Vagina (tissue), 2 donors: ENCODE data around the gene NAV2. TPM values are rescaled to one million over a fixed set of nuclear protein-coding genes. Genes with fewer than 3 reads are reported as not detected.

Source experiments
- DNase-seq, 2 donors: peaks; one replicate each; pipeline ENCODE4 v3.0.0-alpha.2; 2017; ENCODE audit errors: extremely low spot score in 2 of 2
- H3K27ac ChIP-seq: fragments of 200-600 bp; sonication (generic); one replicate; pipeline ENCODE4 v1.5.1; 2019
- H3K27me3 ChIP-seq: fragments of 200-600 bp; sonication (generic); one replicate; pipeline ENCODE4 v1.5.1; 2019
- H3K36me3 ChIP-seq, 2 donors: fragments of 200-600 bp; sonication (generic); one replicate each; pipeline ENCODE4 v1.5.1; 2017 to 2019
- H3K4me1 ChIP-seq: fragments of 200-600 bp; sonication (generic); one replicate; pipeline ENCODE4 v1.5.1; 2019
- H3K4me3 ChIP-seq, 2 donors: fragments of 200-600 bp; sonication (generic); 1 replicate in 1 of 2; 2 replicates in 1 of 2; pipeline ENCODE4 v1.5.1; 2016 to 2019
- H3K9me3 ChIP-seq: fragments of 200-600 bp; sonication (generic); one replicate; pipeline ENCODE4 v1.5.1; 2019
- POLR2A ChIP-seq, 2 donors: fragments of 450-650 bp; IDR thresholded peaks; one replicate each; pipeline ENCODE4 v1.6.1; 2017; ENCODE audit warnings: antibody characterized with exemption in 2 of 2, mild to moderate bottlenecking in 2 of 2, moderate library complexity in 2 of 2
- POLR2AphosphoS5 ChIP-seq, 2 donors: sonication (generic); formaldehyde crosslinking; IDR thresholded peaks; one replicate each; pipeline ENCODE4 v1.9.0; 2017; ENCODE audit warnings: antibody characterized with exemption in 2 of 2, mild to moderate bottlenecking in 2 of 2, low read depth in 1 of 2; ENCODE audit not compliant: insufficient read depth in 1 of 2
- intact Hi-C: fragments of 100-400 bp; cut with DNase I; formaldehyde crosslinking; loops from one replicate; pipeline ENCODE4 v1.15.1; 2023
- total RNA-seq: library from RNA; depleted of rRNA; stranded (reverse); fragments of >200 nt; gene quantifications from one replicate; pipeline ENCODE4 v1.2.3, GENCODE V29; 2016
- TF ChIP-seq, protein P1 (sequence below), 3 experiments: fragments of 450-650 bp in 2 of 3; fragments of 200-600 bp in 1 of 3; sonication (generic) in 1 of 3; IDR thresholded peaks; one replicate each; pipeline ENCODE4 v1.5.1; 2017 to 2019; ENCODE audit warnings: antibody characterized with exemption in 3 of 3, mild to moderate bottlenecking in 2 of 3, moderate library complexity in 2 of 3

NAV2 gene
- total RNA-seq, 1 donor from 2014 or later: 25.3 TPM

DNA sequence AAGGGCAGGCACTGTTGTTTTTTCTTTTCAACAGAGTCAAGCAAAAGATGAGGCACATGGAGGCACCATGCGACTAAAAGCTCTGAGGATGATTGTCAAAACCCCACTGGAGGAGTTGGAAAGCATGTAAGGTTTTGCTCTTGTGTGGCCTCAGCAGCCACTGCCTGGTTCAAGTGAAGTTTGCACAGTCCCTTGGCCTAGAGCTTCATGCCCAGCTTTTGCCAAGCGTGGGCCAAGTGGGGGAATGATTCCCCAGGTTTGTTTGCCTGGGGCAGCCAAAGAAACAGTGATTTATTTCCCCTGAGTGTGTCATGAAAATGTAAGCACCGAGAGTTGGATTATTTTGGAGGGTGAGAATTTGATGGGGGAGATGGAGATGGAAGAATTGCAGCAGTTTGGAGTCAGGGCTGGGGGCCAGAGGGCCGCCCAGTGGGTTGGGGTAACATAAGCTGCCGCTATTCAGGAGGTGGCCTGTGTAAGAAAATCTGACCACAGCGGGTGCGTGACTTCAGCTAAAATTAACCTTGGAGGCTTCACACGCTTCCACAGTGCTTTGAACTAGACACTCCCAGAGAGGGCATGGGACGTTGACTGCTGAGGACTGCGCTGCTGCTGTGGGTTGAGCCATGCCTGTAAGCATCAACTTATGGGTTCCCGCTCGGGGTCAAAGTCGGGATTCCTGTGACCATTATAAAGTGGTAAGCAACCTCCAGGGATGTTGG lies 100.7 kb downstream of the NAV2 start:
- Histone ChIP-seq H3K27ac (no peak overlapping the region), H3K4me1 (no peaks in the 10 kb centered on the region), H3K4me3 (no peak overlapping the region), H3K9me3 (no peaks in the 10 kb centered on the region), H3K36me3 (no peaks in the 10 kb centered on the region), H3K27me3 (no peaks in the 10 kb centered on the region)
- DNase-seq: no peak
- intact Hi-C loops: no loop called here
- TF ChIP-seq POLR2AphosphoS5 (IDR thresholded peaks at IDR 0.05; ENCODE audit: insufficient read depth in 1 of 2, low read depth in 1 of 2) (no peak), POLR2A (IDR thresholded peaks at IDR 0.05) (no peak)
- TF ChIP-seq, protein P1, sequence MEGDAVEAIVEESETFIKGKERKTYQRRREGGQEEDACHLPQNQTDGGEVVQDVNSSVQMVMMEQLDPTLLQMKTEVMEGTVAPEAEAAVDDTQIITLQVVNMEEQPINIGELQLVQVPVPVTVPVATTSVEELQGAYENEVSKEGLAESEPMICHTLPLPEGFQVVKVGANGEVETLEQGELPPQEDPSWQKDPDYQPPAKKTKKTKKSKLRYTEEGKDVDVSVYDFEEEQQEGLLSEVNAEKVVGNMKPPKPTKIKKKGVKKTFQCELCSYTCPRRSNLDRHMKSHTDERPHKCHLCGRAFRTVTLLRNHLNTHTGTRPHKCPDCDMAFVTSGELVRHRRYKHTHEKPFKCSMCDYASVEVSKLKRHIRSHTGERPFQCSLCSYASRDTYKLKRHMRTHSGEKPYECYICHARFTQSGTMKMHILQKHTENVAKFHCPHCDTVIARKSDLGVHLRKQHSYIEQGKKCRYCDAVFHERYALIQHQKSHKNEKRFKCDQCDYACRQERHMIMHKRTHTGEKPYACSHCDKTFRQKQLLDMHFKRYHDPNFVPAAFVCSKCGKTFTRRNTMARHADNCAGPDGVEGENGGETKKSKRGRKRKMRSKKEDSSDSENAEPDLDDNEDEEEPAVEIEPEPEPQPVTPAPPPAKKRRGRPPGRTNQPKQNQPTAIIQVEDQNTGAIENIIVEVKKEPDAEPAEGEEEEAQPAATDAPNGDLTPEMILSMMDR (IDR thresholded peaks at IDR 0.05): no peak

- no peak for DNase-seq
- no peaks in the 10 kb centered on the region for H3K36me3 ChIP-seq
- H3K4me1 ChIP-seq: no peaks in the 10 kb centered on the region
- intact Hi-C loops: no loop called here
- H3K27me3 ChIP-seq: no peaks in the 10 kb centered on the region
- no peak overlapping the region for H3K27ac ChIP-seq
- H3K4me3 ChIP-seq: no peak overlapping the region
- TF ChIP-seq POLR2AphosphoS5 (IDR thresholded peaks at IDR 0.05; ENCODE audit: insufficient read depth in 1 of 2, low read depth in 1 of 2) (no peak), POLR2A (IDR thresholded peaks at IDR 0.05) (no peak)
- TF ChIP-seq, protein P1 (IDR thresholded peaks at IDR 0.05): no peak
- no peaks in the 10 kb centered on the region for H3K9me3 ChIP-seq
Observed at GRCh38 chr11:19814421-19814820, 101.8 kb downstream of the NAV2 start.

GRCh38 chr11:19816040-19816439 lies 103.4 kb downstream of the NAV2 start:
- Histone ChIP-seq H3K36me3 (no peaks in the 10 kb centered on the region), H3K4me3 (no peak overlapping the region), H3K27ac (no peak overlapping the region), H3K4me1 (no peaks in the 10 kb centered on the region), H3K9me3 (no peaks in the 10 kb centered on the region), H3K27me3 (no peaks in the 10 kb centered on the region)
- intact Hi-C loops: no loop called here
- TF ChIP-seq, protein P1 (IDR thresholded peaks at IDR 0.05): no peak
- no peak for TF ChIP-seq POLR2A (IDR thresholded peaks at IDR 0.05)
- no peak for TF ChIP-seq POLR2AphosphoS5 (IDR thresholded peaks at IDR 0.05; ENCODE audit: insufficient read depth in 1 of 2, low read depth in 1 of 2)
- no peak for DNase-seq

DNA sequence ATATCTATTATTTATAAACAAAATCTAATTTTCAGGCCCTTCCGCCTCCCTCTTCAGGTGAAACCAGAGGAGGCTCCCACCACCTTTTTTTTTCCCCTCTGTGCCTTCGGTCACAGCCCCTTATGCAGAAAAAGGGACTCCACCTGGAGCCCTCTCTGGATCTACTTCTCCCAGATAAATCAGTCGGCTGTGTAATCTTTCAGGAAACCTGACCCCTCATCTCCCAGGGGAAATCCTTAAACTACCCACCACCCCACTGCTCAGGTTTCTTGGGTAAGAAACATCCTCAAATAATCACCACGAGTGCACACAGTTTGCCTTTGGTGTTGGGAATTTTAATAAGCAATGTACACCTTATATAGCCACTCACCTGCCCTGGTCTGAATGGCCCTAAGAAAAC lies 104.2 kb downstream of the NAV2 start:
- Histone ChIP-seq H3K4me3 (no peak overlapping the region), H3K27ac (no peak overlapping the region), H3K36me3 (no peaks in the 10 kb centered on the region), H3K4me1 (no peaks in the 10 kb centered on the region), H3K27me3 (no peaks in the 10 kb centered on the region), H3K9me3 (no peaks in the 10 kb centered on the region)
- intact Hi-C loops: no loop called here
- no peak for TF ChIP-seq POLR2AphosphoS5 (IDR thresholded peaks at IDR 0.05; ENCODE audit: insufficient read depth in 1 of 2, low read depth in 1 of 2)
- TF ChIP-seq, protein P1 (IDR thresholded peaks at IDR 0.05): no peak
- no peak for TF ChIP-seq POLR2A (IDR thresholded peaks at IDR 0.05)
- no peak for DNase-seq

GRCh38 chr11:19817265-19817851 lies 104.7 kb downstream of the NAV2 start:
- Histone ChIP-seq H3K9me3 (no peaks in the 10 kb centered on the region), H3K27me3 (no peaks in the 10 kb centered on the region), H3K27ac (no peak overlapping the region), H3K4me1 (no peaks in the 10 kb centered on the region), H3K36me3 (no peaks in the 10 kb centered on the region), H3K4me3 (no peak overlapping the region)
- TF ChIP-seq, protein P1 (IDR thresholded peaks at IDR 0.05): no peak
- TF ChIP-seq POLR2A (IDR thresholded peaks at IDR 0.05): no peak
- no peak for TF ChIP-seq POLR2AphosphoS5 (IDR thresholded peaks at IDR 0.05; ENCODE audit: insufficient read depth in 1 of 2, low read depth in 1 of 2)
- no peak for DNase-seq
- intact Hi-C loops: no loop called here
